Type B pancreatic cell (in vitro differentiated cells): ENCODE data around the gene UNKL. TPM values are rescaled to one million over a fixed set of nuclear protein-coding genes. Genes with fewer than 3 reads are reported as not detected.

Experiments used
- DNase-seq: peaks from one replicate; pipeline ENCODE4 v3.0.0; 2021; ENCODE audit warnings: mixed read lengths; ENCODE audit not compliant: unreplicated experiment; ENCODE audit errors: extremely low spot score
- H3K27ac Mint-ChIP-seq: 2 replicates; pipeline ENCODE4 v1.8.0; 2021; ENCODE audit warnings: mild to moderate bottlenecking, mixed read lengths
- H3K27me3 Mint-ChIP-seq: 2 replicates; pipeline ENCODE4 v1.8.0; 2021; ENCODE audit warnings: mixed read lengths
- H3K36me3 Mint-ChIP-seq: 2 replicates; pipeline ENCODE4 v1.8.0; 2021; ENCODE audit warnings: mixed read lengths
- H3K4me1 Mint-ChIP-seq: one replicate; pipeline ENCODE4 v1.8.0; 2021; ENCODE audit warnings: mixed read lengths; ENCODE audit not compliant: unreplicated experiment
- H3K4me3 Mint-ChIP-seq: 2 replicates; pipeline ENCODE4 v1.8.0; 2021; ENCODE audit warnings: mild to moderate bottlenecking, mixed read lengths
- H3K9me3 Mint-ChIP-seq: 2 replicates; pipeline ENCODE4 v1.8.0; 2021; ENCODE audit warnings: mixed read lengths
- total RNA-seq: library from RNA; stranded (reverse); gene quantifications from 2 replicates; pipeline ENCODE4 v1.2.1, GENCODE V29; 2021; ENCODE audit warnings: low replicate concordance
- TF ChIP-seq, protein P1 (sequence below): fragments of 200-600 bp; sonication (generic); conservative IDR thresholded peaks from 2 replicates; pipeline ENCODE4 v1.5.0; 2021; ENCODE audit warnings: antibody characterized with exemption, mild to moderate bottlenecking

The UNKL gene
- total RNA-seq, 1 donor from 2014 or later, result 26.1 TPM

DNA sequence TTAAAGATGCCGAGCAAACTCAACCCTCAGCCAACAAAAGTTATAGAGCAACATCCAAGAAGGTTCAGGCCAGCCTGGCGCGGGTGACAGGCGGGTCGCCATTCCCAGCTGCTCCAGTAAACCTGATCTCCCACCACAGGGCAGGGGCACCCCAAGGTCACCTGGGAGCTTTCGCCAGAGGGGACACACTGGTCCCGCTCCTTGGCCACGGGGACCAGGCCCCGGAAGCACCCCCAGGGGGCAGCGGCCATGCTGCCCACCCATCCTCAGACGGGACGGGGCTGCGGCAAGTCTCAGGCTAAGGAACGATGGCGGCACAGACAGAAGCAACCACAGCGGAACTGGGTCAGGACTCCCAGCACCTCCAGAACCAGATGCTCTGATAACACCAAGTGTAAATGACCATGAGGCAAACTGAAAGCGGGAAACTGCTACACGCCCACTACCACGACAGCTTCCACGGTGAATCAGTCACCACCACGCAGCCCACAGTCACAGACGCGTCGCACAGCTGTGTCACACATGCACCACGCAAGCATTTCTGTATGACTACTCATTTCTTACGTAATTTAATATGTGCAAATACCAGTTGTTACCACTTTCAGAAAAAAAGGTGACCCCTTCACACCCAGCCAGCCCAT is 44.0 kb upstream of the UNKL start:
- TF ChIP-seq, protein P1, sequence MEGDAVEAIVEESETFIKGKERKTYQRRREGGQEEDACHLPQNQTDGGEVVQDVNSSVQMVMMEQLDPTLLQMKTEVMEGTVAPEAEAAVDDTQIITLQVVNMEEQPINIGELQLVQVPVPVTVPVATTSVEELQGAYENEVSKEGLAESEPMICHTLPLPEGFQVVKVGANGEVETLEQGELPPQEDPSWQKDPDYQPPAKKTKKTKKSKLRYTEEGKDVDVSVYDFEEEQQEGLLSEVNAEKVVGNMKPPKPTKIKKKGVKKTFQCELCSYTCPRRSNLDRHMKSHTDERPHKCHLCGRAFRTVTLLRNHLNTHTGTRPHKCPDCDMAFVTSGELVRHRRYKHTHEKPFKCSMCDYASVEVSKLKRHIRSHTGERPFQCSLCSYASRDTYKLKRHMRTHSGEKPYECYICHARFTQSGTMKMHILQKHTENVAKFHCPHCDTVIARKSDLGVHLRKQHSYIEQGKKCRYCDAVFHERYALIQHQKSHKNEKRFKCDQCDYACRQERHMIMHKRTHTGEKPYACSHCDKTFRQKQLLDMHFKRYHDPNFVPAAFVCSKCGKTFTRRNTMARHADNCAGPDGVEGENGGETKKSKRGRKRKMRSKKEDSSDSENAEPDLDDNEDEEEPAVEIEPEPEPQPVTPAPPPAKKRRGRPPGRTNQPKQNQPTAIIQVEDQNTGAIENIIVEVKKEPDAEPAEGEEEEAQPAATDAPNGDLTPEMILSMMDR, result no peak
- no peaks in the 10 kb centered on the region for H3K27me3 Mint-ChIP-seq
- DNase-seq, result peak; percentile 66
- no peaks in the 10 kb centered on the region for H3K9me3 Mint-ChIP-seq
- H3K36me3 Mint-ChIP-seq, result no peaks in the 10 kb centered on the region
- H3K27ac Mint-ChIP-seq, result no peak overlapping the region
- no peaks in the 10 kb centered on the region for H3K4me1 Mint-ChIP-seq
- H3K4me3 Mint-ChIP-seq, result no peak overlapping the region

DNA sequence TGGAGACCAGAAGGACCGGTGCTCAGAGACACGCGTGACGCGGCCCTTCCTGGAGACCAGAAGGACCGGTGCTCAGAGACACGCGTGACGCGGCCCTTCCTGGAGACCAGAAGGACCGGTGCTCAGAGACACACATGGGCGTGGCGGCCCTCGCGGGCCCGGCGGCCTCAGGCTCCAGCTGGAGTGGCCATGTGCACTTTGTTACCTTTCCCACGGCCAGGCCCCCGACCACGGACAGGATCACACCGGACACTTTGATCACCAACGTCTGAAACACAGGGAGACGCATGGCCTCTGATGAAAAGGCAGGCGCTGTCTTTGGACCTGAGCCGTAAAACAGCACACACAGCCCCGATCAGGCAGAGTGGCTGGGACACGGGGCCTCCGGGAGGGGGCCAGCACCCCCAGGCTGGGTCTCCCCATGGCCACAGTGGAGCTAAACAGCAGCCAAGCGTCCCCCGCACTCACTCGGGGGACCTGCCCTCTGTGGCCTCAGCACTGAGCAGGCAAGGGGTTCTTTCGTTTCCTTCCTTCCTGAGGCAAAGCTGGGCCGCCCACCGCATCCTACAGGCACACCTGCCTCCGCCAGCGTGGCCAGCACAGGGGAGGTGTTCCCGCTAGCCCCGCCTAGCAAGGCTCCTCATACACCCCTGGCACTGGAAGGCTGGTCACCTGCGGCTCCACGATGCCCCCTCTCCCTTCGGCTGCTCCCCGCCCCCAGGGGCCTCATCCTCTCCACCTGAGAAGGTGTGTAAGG is 43.2 kb upstream of the UNKL start:
- Mint-ChIP-seq H3K27me3 (no peaks in the 10 kb centered on the region), H3K4me3 (no peak overlapping the region), H3K4me1 (no peaks in the 10 kb centered on the region), H3K9me3 (no peaks in the 10 kb centered on the region), H3K27ac (no peak overlapping the region), H3K36me3 (no peaks in the 10 kb centered on the region)
- TF ChIP-seq, protein P1, result no peak
- DNase-seq, result no peak

DNA sequence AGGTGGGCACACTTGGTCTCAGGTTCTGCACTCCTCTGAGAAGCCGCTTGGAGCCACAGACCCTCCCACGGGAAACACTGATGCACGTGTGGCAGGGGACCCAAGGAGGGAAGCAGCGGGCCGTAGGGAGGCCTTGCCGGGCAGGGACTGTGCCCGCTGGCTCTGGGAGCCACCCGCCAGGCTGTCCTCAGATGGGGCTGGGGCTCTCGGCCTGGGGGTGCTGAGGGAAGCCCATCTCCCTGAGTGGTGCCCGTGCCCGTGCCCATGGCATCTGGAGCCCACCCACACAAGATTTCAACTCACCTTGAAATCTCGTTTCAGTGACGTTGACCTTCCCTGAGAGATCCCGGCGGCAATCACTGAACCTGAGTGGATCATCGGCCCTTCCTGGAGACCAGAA is 42.4 kb upstream of the UNKL start:
- H3K27ac Mint-ChIP-seq, result no peak overlapping the region
- H3K27me3 Mint-ChIP-seq, result no peaks in the 10 kb centered on the region
- TF ChIP-seq, protein P1, result no peak
- no peaks in the 10 kb centered on the region for H3K4me1 Mint-ChIP-seq
- H3K4me3 Mint-ChIP-seq, result no peak overlapping the region
- no peak for DNase-seq
- no peaks in the 10 kb centered on the region for H3K9me3 Mint-ChIP-seq
- no peaks in the 10 kb centered on the region for H3K36me3 Mint-ChIP-seq

DNA sequence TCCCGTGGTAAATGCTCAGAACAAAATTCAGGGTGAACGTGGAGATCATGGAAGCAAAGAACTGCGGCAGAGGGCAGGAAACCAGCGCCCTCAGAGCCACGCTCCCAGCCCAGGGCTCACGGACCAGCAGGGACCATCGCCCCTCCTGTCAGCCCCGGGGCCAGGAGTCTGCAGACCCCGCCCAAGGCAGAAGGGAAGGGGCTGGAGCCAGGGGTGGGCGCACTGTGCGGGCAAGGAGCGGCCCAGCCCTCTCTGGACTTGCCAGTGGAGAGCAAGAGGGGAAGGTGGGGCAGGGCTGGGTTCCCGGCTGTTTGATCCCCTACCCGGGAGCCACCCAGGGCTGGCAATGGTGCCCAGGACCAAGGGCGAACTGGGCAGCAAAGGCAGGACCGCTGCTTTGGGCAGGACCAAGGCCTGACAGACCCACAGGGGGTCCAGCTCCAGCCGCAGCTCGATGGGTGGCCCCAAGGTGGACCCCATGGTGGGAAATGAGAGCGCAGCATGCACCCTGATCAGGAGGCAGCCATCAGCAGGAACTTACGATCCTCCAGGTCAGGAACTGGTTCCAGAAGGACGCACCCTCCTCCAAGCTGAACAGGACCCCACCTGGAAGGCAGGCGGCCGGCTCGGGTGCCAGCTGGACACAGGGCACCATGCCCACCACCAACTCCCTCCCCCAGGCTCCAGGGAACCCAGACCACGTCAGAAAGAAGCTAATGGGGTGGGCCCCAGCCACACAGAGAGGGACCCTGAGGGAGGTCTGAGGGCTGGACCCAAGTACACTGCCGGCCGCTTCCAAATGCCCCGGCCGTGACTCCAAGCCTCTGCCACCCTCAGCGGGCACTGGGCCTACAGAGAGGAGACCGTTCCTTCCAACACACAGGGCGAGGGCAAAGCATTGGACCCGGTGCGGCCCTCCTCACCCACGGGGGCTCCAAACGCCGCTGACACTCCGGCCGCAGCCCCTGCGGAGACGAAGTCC is 41.0 kb upstream of the UNKL start:
- DNase-seq, result no peak
- H3K36me3 Mint-ChIP-seq, result no peaks in the 10 kb centered on the region
- no peaks in the 10 kb centered on the region for H3K9me3 Mint-ChIP-seq
- no peaks in the 10 kb centered on the region for H3K27me3 Mint-ChIP-seq
- no peak overlapping the region for H3K4me3 Mint-ChIP-seq
- H3K4me1 Mint-ChIP-seq, result no peaks in the 10 kb centered on the region
- TF ChIP-seq, protein P1, result no peak
- no peak overlapping the region for H3K27ac Mint-ChIP-seq

DNA sequence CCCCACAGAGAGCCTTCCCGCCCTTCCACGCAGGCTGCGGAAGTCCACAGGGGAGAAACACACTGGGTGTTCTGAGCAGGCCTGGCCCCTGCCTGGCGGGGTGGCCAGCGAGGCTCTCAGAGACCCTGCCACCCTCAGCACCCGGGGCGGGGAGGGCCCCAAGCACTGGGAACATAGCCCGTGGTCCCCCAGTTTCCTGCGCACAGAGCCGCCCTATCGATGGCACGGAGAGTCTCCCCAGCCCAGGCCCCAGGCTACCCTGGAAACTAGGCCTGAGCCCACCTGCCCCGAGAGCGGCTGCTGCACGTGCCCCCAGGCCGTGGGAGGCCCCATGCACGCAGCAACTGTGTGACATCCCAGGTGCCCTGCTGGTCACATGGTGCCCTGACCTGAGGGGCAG is 40.1 kb upstream of the UNKL start:
- H3K9me3 Mint-ChIP-seq, result no peaks in the 10 kb centered on the region
- no peaks in the 10 kb centered on the region for H3K36me3 Mint-ChIP-seq
- no peak overlapping the region for H3K27ac Mint-ChIP-seq
- no peaks in the 10 kb centered on the region for H3K4me1 Mint-ChIP-seq
- TF ChIP-seq, protein P1, result no peak
- DNase-seq, result no peak
- no peak overlapping the region for H3K4me3 Mint-ChIP-seq
- H3K27me3 Mint-ChIP-seq, result no peaks in the 10 kb centered on the region
